OCI-LY1 (cell line): ENCODE measurements around the gene PRKCE.

Experiments used
- EZH2 ChIP-seq: fragments of 200-600 bp; sonication (generic), shearing (Covaris generic); IDR thresholded peaks from 2 replicates; pipeline ENCODE4 v1.8.0; 2017; ENCODE audit warnings: borderline replicate concordance, mixed run types, mild to moderate bottlenecking, antibody characterized with exemption, low read length, moderate library complexity, mixed read lengths
- TF ChIP-seq, protein P1 (sequence below): fragments of 200-600 bp; sonication (generic), shearing (Covaris generic); IDR thresholded peaks from 2 replicates; pipeline ENCODE4 v1.5.1; 2017; ENCODE audit warnings: mild to moderate bottlenecking, antibody characterized with exemption, low read length, moderate library complexity, mixed read lengths

DNA sequence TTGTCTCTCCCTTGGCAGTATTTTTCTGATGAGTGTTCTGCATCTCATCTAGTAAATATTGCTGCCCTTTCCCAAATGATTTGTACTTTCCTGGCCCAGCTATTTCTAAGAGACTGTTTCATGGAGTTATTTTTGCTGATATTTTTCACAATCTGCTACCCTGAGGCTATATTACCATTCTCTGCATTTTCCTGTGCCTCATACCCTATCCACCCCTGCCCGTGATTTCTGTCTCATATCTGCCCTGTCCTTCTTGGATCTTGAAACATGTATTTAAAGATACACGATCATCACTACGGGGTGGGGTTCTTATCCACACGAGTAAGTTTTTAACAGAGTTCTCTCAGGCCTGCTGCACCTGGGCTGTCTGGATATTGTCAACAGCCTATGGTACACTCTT lies 556.1 kb downstream of the PRKCE start:
- TF ChIP-seq, protein P1, sequence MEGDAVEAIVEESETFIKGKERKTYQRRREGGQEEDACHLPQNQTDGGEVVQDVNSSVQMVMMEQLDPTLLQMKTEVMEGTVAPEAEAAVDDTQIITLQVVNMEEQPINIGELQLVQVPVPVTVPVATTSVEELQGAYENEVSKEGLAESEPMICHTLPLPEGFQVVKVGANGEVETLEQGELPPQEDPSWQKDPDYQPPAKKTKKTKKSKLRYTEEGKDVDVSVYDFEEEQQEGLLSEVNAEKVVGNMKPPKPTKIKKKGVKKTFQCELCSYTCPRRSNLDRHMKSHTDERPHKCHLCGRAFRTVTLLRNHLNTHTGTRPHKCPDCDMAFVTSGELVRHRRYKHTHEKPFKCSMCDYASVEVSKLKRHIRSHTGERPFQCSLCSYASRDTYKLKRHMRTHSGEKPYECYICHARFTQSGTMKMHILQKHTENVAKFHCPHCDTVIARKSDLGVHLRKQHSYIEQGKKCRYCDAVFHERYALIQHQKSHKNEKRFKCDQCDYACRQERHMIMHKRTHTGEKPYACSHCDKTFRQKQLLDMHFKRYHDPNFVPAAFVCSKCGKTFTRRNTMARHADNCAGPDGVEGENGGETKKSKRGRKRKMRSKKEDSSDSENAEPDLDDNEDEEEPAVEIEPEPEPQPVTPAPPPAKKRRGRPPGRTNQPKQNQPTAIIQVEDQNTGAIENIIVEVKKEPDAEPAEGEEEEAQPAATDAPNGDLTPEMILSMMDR = no peak
- no peak for TF ChIP-seq EZH2
